Measurements from ENCODE around the gene MDM2.
"Not testable (repeated sequence)": the region's sequence is repeated elsewhere in the genome, so short reads cannot be mapped to it uniquely, and the experiment has no call there.

Gene MDM2

DNA sequence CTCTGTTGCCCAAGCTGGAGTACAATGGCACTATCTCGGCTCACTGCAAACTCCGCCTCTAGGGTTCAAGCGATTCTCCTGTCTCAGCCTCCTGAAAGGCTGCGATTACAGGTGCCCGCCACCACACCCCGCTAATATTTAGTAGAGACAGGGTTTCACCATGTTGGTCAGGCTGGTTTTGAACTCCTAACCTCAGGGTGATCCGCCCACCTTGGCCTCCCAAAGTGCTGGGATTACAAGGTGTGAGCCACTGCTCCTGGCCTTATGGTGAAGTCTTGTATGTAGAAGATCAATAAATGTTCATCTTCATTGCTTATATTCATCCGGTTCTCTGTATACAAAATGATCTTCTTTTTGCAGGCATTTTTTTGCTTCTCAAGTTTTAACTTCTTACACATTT lies 47.8 kb downstream of the MDM2 start:
- Histone ChIP-seq H3K36me3 (ENCODE audit: insufficient read depth, low read length) (no peaks in the 10 kb centered on the region), H3K27me3 (ENCODE audit: insufficient read depth, low read length) (no peaks in the 10 kb centered on the region), H3K4me1 (ENCODE audit: insufficient read depth, low read length) (no peaks in the 10 kb centered on the region), H3K9me3 (ENCODE audit: insufficient read depth, low read depth, low read length) (no peaks in the 10 kb centered on the region), H3K27ac (ENCODE audit: low read depth, low read length) (no peak overlapping the region), H3K9ac (ENCODE audit: low read depth, low read length) (no peak overlapping the region), H3K4me3 (ENCODE audit: low read length) (no peak overlapping the region)
- 95% methylated on average over 8 of the region's 8 CpGs for WGBS

DNA sequence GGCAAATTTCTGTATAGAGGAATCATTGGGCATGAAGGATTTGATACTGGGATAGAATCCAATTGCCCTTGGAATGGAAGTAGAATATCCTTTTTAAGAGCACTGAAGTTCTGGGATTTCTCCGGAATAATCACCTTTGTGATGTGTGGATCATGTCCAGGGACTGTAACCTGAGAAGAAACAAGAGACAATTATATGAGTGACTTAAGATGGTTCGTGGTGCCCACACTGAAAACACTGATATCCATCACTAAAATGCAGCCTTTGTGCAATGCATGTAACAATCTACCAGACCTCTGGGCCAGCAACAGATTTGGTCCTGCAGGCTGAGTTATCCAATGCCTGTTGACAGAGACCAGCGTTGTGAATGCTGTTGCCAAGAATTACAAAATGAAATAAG lies 48.5 kb downstream of the MDM2 start:
- 84% methylated on average over 3 of the region's 3 CpGs for WGBS
- H3K36me3 ChIP-seq (ENCODE audit: insufficient read depth, low read length) = no peaks in the 10 kb centered on the region
- no peak overlapping the region for H3K4me3 ChIP-seq (ENCODE audit: low read length)
- H3K27ac ChIP-seq (ENCODE audit: low read depth, low read length) = no peak overlapping the region
- no peaks in the 10 kb centered on the region for H3K4me1 ChIP-seq (ENCODE audit: insufficient read depth, low read length)
- no peaks in the 10 kb centered on the region for H3K9me3 ChIP-seq (ENCODE audit: insufficient read depth, low read depth, low read length)
- no peak overlapping the region for H3K9ac ChIP-seq (ENCODE audit: low read depth, low read length)
- no peaks in the 10 kb centered on the region for H3K27me3 ChIP-seq (ENCODE audit: insufficient read depth, low read length)

DNA sequence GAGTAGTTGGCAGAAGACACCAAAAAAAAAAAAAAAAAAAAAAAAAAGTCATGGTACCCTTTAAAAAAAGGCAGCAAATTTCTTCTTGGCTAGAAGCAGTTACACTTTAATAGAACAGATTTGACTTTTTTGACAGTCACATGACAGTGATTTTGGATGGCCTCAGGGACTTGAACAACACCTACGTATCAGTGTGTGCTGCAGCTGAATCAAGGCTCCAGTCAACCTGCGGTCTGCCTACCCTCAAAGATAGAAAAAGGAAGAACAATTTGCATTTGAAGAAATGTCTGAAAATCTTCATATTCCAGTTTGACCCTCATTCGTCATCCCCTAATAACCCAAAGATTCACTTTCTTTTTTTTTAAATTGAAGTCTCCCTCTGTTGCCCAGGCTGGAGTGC lies 53.9 kb downstream of the MDM2 start:
- Histone ChIP-seq H3K4me1 (ENCODE audit: insufficient read depth, low read length) (no peaks in the 10 kb centered on the region), H3K9ac (ENCODE audit: low read depth, low read length) (no peak overlapping the region), H3K36me3 (ENCODE audit: insufficient read depth, low read length) (no peaks in the 10 kb centered on the region), H3K27me3 (ENCODE audit: insufficient read depth, low read length) (no peaks in the 10 kb centered on the region), H3K9me3 (ENCODE audit: insufficient read depth, low read depth, low read length) (no peaks in the 10 kb centered on the region), H3K4me3 (ENCODE audit: low read length) (no peak overlapping the region), H3K27ac (ENCODE audit: low read depth, low read length) (no peak overlapping the region)
- WGBS = 94% methylated on average over 3 of the region's 3 CpGs

DNA sequence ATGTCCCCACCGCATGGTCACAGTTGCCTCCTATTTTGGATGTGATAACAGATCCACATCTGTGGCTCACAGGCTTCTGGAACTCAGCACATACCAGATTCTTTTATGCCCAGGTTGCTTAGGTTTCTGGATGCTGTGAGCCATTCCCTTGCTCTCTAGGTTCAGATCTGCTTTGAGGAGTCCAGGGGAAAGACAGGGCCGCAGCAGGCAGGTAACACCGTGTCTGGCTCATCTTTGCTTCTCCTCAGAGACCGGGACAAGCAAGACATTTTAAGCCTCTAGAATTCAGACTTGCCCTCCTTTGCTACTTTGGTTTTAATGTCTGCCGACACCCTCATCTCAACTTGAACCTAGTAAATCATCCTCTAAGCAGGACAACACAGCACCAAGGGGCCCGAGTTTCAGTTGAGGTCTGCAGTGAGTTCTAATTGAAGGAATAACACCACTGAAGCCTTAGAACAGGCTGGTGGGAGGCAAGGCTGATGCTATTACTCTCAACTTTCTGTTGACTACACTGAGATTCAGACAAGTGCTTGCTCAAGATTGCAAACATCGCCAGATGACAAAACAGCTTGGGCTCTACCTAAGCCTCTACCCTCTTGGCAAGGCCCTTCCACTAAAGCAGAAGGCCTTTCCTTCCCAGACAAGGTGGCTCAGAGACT lies 55.3 kb downstream of the MDM2 start:
- 78% methylated on average over 7 of the region's 7 CpGs for WGBS
- H3K4me1 ChIP-seq (ENCODE audit: insufficient read depth, low read length) = 0 out of 2 replicates have a peak, but pooled peaks cover 6% of the 10 kb centered on the region
- H3K36me3 ChIP-seq (ENCODE audit: insufficient read depth, low read length) = no peaks in the 10 kb centered on the region
- no peak overlapping the region for H3K9ac ChIP-seq (ENCODE audit: low read depth, low read length)
- no peaks in the 10 kb centered on the region for H3K9me3 ChIP-seq (ENCODE audit: insufficient read depth, low read depth, low read length)
- H3K27me3 ChIP-seq (ENCODE audit: insufficient read depth, low read length) = no peaks in the 10 kb centered on the region
- no peak overlapping the region for H3K27ac ChIP-seq (ENCODE audit: low read depth, low read length)
- H3K4me3 ChIP-seq (ENCODE audit: low read length) = no peak overlapping the region

DNA sequence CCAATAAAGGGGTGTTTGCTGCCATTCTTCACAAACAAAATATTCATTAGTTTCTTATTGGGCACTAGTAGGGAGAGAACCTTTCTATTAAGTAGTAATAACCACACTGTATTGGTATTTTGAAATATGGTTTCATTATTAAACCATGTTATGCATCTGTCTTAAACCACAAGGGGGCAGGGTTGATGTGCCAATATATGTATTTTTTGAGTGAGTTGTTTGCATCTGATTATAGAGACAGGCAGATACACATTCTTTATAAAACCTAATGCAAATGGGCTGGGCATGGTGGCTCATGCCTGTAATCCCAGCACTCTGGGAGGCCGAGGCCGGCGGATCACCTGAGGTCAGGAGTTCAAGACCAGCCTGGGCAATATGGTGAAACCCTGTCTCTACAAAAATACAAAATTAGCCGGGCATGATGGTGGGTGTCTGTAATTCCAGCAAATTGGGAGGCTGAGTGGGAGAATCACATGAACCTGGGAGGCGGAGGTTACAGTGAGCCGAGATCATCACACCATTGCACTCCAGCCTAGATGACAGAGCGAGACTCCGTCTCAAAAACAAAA lies 56.0 kb downstream of the MDM2 start:
- H3K36me3 ChIP-seq (ENCODE audit: insufficient read depth, low read length); H3K9ac ChIP-seq (ENCODE audit: low read depth, low read length); H3K27ac ChIP-seq (ENCODE audit: low read depth, low read length); H3K9me3 ChIP-seq (ENCODE audit: insufficient read depth, low read depth, low read length); H3K4me3 ChIP-seq (ENCODE audit: low read length); H3K27me3 ChIP-seq (ENCODE audit: insufficient read depth, low read length); H3K4me1 ChIP-seq (ENCODE audit: insufficient read depth, low read length): not testable (repeated sequence)
- 92% methylated on average over 8 of the region's 8 CpGs for WGBS

DNA sequence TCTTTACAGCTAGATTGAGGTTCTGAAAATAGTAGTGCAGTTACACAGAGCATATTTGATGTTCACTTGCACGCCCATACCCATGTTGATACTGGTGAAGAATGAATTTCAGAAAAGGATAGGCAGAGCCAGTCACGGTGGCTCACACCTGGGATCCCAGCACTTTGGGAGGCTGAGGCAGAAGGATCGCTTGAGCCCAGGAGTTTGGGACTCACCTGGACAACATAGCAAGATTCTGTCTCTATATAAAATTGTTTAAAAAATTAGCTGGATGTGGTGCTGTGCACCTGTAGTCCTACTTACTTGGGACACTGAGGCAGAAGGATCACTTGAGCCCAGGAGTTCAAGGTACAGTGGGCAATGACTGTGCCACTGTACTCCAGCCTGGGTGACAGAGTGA lies 56.6 kb downstream of the MDM2 start:
- Histone ChIP-seq H3K27me3 (ENCODE audit: insufficient read depth, low read length) (no peaks in the 10 kb centered on the region), H3K36me3 (ENCODE audit: insufficient read depth, low read length) (no peaks in the 10 kb centered on the region)
- 94% methylated on average over 3 of the region's 3 CpGs for WGBS

DNA sequence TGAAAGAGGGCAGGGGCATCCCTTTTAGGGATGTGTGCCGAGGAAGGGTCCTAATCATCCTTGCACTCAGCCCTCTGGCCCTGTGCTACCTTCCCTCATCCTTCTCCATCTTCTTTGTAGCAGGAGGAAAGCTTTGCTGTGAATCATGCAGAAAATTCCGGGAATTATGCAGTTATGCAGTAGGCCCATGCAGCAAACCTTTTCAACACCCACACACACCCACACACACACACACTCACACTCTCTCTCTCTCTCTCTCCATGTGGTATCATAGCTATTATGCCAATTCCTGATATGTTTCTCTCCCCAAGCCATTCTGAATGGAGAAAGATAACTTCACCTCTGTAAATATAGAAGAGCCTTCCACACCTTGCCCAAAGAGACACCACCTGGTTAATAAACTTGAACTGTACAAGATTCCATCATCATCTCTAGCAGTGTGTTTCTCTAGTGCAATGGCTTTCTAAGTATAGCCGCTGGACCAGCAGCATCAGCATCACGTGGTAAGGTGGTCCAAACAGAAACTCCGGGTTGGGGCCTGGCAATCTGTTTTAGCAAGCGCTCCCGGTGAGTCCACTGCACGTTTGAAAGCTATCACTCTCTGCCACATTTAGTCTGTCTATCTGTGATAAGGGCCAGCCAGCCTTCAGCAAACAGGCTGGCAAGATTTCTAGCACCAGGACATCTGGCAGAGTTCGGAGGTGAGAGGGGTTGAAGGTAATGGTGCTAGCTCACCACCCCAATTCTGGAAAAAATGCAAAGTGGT lies 57.6 kb downstream of the MDM2 start:
- Histone ChIP-seq H3K4me3 (ENCODE audit: low read length) (no peak overlapping the region), H3K4me1 (ENCODE audit: insufficient read depth, low read length) (0 out of 2 replicates have a peak, but pooled peaks cover 6% of the 10 kb centered on the region), H3K9me3 (ENCODE audit: insufficient read depth, low read depth, low read length) (no peaks in the 10 kb centered on the region), H3K9ac (ENCODE audit: low read depth, low read length) (no peak overlapping the region), H3K27me3 (ENCODE audit: insufficient read depth, low read length) (no peaks in the 10 kb centered on the region), H3K27ac (ENCODE audit: low read depth, low read length) (no peak overlapping the region), H3K36me3 (ENCODE audit: insufficient read depth, low read length) (no peaks in the 10 kb centered on the region)
- 92% methylated on average over 8 of the region's 9 CpGs for WGBS

More for the DNA sequence above, 56.6 kb downstream of the MDM2 start:
- Histone ChIP-seq H3K27ac (ENCODE audit: low read depth, low read length) (no peak overlapping the region), H3K4me1 (ENCODE audit: insufficient read depth, low read length) (0 out of 2 replicates have a peak, but pooled peaks cover 6% of the 10 kb centered on the region), H3K9me3 (ENCODE audit: insufficient read depth, low read depth, low read length) (no peaks in the 10 kb centered on the region), H3K9ac (ENCODE audit: low read depth, low read length) (no peak overlapping the region), H3K4me3 (ENCODE audit: low read length) (no peak overlapping the region)

DNA sequence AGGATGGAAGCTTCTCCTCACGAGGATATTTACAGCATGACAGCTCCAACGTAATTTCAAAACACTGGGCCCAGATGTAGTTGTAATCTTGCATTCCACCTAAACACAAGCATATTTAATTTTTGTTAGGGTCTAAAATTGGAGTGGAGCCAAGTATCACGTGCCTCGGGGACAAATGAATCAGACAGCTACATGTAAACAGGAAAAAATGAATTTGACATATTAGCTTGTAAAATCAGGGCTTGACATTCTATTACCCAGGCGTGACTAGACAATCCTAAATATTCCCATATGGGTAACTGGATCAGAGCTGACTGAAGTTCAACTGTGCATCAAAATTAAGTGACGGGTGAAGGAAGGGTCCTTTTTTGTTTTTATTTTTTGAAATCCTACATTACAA lies 59.0 kb downstream of the MDM2 start:
- 88% methylated on average over 5 of the region's 6 CpGs for WGBS
- Histone ChIP-seq H3K36me3 (ENCODE audit: insufficient read depth, low read length) (no peaks in the 10 kb centered on the region), H3K27me3 (ENCODE audit: insufficient read depth, low read length) (no peaks in the 10 kb centered on the region)

DNA sequence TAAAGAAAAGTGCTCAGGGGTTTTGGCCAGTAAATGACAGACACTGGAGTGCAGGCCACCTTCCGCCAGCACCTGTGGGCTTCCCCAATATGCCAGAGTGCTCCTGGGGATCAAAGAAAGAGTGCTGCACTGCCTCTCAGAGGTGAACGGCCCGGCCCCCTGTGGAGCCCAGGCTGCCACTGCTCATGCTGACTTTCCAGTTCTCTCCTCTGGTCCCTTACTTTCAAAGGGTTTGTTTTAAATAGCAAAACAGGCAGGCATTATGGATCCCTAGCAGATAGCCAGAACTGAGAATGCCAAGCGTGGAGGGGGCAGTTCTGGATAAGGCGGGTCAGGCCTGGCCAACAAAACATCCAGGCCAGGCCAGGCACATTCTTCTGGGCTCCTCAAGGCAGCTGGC lies 59.6 kb downstream of the MDM2 start:
- 0 out of 2 replicates have a peak, but pooled peaks cover 6% of the 10 kb centered on the region for H3K4me1 ChIP-seq (ENCODE audit: insufficient read depth, low read length)
- H3K9me3 ChIP-seq (ENCODE audit: insufficient read depth, low read depth, low read length) = no peaks in the 10 kb centered on the region
- H3K9ac ChIP-seq (ENCODE audit: low read depth, low read length) = no peak overlapping the region
- 56% methylated on average over 5 of the region's 5 CpGs for WGBS
- H3K27ac ChIP-seq (ENCODE audit: low read depth, low read length) = no peak overlapping the region
- no peaks in the 10 kb centered on the region for H3K27me3 ChIP-seq (ENCODE audit: insufficient read depth, low read length)
- no peaks in the 10 kb centered on the region for H3K36me3 ChIP-seq (ENCODE audit: insufficient read depth, low read length)
- no peak overlapping the region for H3K4me3 ChIP-seq (ENCODE audit: low read length)

More for the DNA sequence above, 59.0 kb downstream of the MDM2 start:
- 0 out of 2 replicates have a peak, but pooled peaks cover 6% of the 10 kb centered on the region for H3K4me1 ChIP-seq (ENCODE audit: insufficient read depth, low read length)
- H3K4me3 ChIP-seq (ENCODE audit: low read length) = no peak overlapping the region
- no peak overlapping the region for H3K9ac ChIP-seq (ENCODE audit: low read depth, low read length)
- H3K27ac ChIP-seq (ENCODE audit: low read depth, low read length) = no peak overlapping the region
- H3K9me3 ChIP-seq (ENCODE audit: insufficient read depth, low read depth, low read length) = no peaks in the 10 kb centered on the region

DNA sequence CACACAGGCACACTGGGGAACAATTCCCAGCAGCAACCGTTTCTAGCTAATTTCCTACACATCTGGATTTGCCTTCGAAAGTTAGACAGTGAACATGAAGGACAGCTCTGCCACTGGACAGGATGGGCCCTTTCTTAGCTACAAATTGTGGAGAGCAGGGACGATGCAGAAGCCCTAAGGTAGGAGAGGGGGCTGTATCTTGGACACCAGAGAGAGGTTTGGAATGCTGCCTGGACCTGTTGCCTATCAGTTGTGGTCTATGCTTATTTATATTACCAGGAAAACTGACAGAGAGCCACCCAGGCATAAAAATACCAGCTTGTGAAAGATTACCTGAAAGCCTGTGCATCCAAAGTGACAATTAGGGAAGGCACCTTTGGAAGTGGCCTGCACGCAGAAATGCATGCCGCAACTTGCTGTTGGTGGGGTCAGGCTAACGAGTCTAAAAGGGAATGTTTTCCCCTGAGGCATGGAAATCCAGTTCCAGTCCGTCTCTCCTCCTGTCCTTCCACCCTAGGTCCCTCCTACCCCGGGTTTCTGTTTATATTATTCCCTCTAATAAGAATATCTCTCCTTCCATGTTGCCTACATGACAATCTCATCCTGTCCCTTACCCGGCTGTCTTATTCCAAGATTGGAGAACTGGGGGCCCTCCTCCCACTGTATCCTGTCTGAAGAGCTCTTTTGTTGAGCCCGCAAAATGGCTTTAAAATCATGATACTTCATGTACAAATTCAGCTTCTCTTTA lies 60.2 kb downstream of the MDM2 start:
- Histone ChIP-seq H3K4me1 (ENCODE audit: insufficient read depth, low read length) (0 out of 2 replicates have a peak, but pooled peaks cover 6% of the 10 kb centered on the region), H3K27ac (ENCODE audit: low read depth, low read length) (no peak overlapping the region), H3K36me3 (ENCODE audit: insufficient read depth, low read length) (no peaks in the 10 kb centered on the region), H3K9ac (ENCODE audit: low read depth, low read length) (no peak overlapping the region), H3K27me3 (ENCODE audit: insufficient read depth, low read length) (no peaks in the 10 kb centered on the region), H3K9me3 (ENCODE audit: insufficient read depth, low read depth, low read length) (no peaks in the 10 kb centered on the region), H3K4me3 (ENCODE audit: low read length) (no peak overlapping the region)
- WGBS = 88% methylated on average over 10 of the region's 10 CpGs

DNA sequence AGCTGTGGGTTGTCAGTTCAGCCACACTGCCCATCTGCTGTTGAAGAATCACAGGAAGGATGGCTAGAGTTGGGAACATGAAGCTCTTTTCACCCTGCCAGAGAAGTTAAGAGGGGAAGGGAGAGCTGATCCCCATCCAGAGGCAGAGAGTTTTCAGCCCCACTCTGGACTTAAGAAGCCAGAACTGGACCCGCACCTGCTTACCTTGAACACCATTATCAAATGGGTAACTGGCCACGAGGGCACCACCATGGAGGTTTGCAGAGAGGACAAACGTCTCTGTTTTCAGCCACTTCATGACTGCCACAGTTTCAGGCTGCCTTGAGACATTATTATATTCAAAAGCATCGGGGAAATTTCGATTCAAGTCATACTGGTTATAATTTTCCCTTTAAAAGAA lies 62.0 kb downstream of the MDM2 start:
- H3K27me3 ChIP-seq (ENCODE audit: insufficient read depth, low read length) = no peaks in the 10 kb centered on the region
- WGBS = 91% methylated on average over 5 of the region's 5 CpGs
- H3K27ac ChIP-seq (ENCODE audit: low read depth, low read length) = no peak overlapping the region
- H3K4me3 ChIP-seq (ENCODE audit: low read length) = no peak overlapping the region
- no peak overlapping the region for H3K9ac ChIP-seq (ENCODE audit: low read depth, low read length)
- H3K9me3 ChIP-seq (ENCODE audit: insufficient read depth, low read depth, low read length) = no peaks in the 10 kb centered on the region
- H3K4me1 ChIP-seq (ENCODE audit: insufficient read depth, low read length) = 0 out of 2 replicates have a peak, but pooled peaks cover 6% of the 10 kb centered on the region
- H3K36me3 ChIP-seq (ENCODE audit: insufficient read depth, low read length) = no peaks in the 10 kb centered on the region
